Neuronal stem cell (in vitro differentiated cells): ENCODE results near the gene EIF3L.

ENCODE experiments used
- DNase-seq: peaks from one replicate; pipeline ENCODE4 v3.0.0-alpha.2; 2013; ENCODE audit warnings: low spot score
- H2AFZ ChIP-seq: one replicate; pipeline ENCODE4 v1.6.1; 2013; ENCODE audit warnings: mild to moderate bottlenecking, low read length, inconsistent platforms
- H2AK5ac ChIP-seq: 2 replicates; pipeline ENCODE4 v1.6.1; 2013; ENCODE audit warnings: low read depth, mild to moderate bottlenecking, inconsistent platforms, low read length, moderate library complexity, mixed read lengths
- H2BK120ac ChIP-seq: 2 replicates; pipeline ENCODE4 v1.6.1; 2013; ENCODE audit warnings: low read depth, mild to moderate bottlenecking, inconsistent platforms, low read length, moderate library complexity, mixed read lengths
- H2BK12ac ChIP-seq: one replicate; pipeline ENCODE4 v1.6.1; 2013; ENCODE audit warnings: low read length, inconsistent platforms
- H2BK15ac ChIP-seq: 2 replicates; pipeline ENCODE4 v1.6.1; 2013; ENCODE audit warnings: mild to moderate bottlenecking, low read length, inconsistent platforms, mixed read lengths
- H2BK5ac ChIP-seq: one replicate; pipeline ENCODE4 v1.6.1; 2013; ENCODE audit warnings: inconsistent platforms, mild to moderate bottlenecking, low read length, moderate library complexity
- H3K14ac ChIP-seq: one replicate; pipeline ENCODE4 v1.6.1; 2013; ENCODE audit warnings: low read length, inconsistent platforms
- H3K18ac ChIP-seq: 2 replicates; pipeline ENCODE4 v1.6.1; 2013; ENCODE audit warnings: low read length, inconsistent platforms
- H3K23ac ChIP-seq: 2 replicates; pipeline ENCODE4 v1.6.1; 2013; ENCODE audit warnings: low read depth, mild to moderate bottlenecking, mixed read lengths, low read length, inconsistent platforms; ENCODE audit not compliant: poor library complexity
- H3K27ac ChIP-seq: replicated peaks from 3 replicates; pipeline ENCODE4 v1.5.1; 2013; ENCODE audit warnings: low read length, inconsistent platforms
- H3K27me3 ChIP-seq, 3 experiments: 2 replicates each; pipeline ENCODE4 v1.6.1; 2013; ENCODE audit warnings: low read length in 3 of 3, mild to moderate bottlenecking in 2 of 3, inconsistent platforms in 1 of 3, low read depth in 1 of 3, mixed read lengths in 1 of 3, moderate library complexity in 1 of 3; ENCODE audit not compliant: control insufficient read depth in 3 of 3, insufficient read depth in 3 of 3
- H3K36me3 ChIP-seq, 2 donors: replicated peaks in 1 of 2; 2 replicates each; pipeline ENCODE4 v1.6.1; 2013; ENCODE audit warnings: low read length in 2 of 2; ENCODE audit not compliant: control insufficient read depth in 2 of 2, insufficient read depth in 2 of 2
- H3K4ac ChIP-seq: 2 replicates; pipeline ENCODE4 v1.6.1; 2013; ENCODE audit warnings: inconsistent platforms, mild to moderate bottlenecking, low read length, moderate library complexity
- H3K4me1 ChIP-seq, 2 donors: 1 replicate in 1 of 2; 2 replicates in 1 of 2; pipeline ENCODE4 v1.6.1; 2013; ENCODE audit warnings: low read length in 2 of 2, low read depth in 1 of 2; ENCODE audit not compliant: control insufficient read depth in 2 of 2, insufficient read depth in 1 of 2
- H3K4me2 ChIP-seq: one replicate; pipeline ENCODE4 v1.6.1; 2013; ENCODE audit warnings: mild to moderate bottlenecking, low read length, inconsistent platforms; ENCODE audit not compliant: insufficient read depth, poor library complexity, severe bottlenecking
- H3K4me3 ChIP-seq, 2 donors: 2 replicates each; pipeline ENCODE4 v1.5.1; 2013; ENCODE audit warnings: low read length in 2 of 2, mild to moderate bottlenecking in 2 of 2, inconsistent platforms in 1 of 2, moderate library complexity in 1 of 2
- H3K79me1 ChIP-seq: one replicate; pipeline ENCODE4 v1.6.1; 2013; ENCODE audit warnings: low read depth, mild to moderate bottlenecking, inconsistent platforms, low read length, moderate library complexity
- H3K9ac ChIP-seq: one replicate; pipeline ENCODE4 v1.6.1; 2013; ENCODE audit warnings: mild to moderate bottlenecking, low read depth, low read length, inconsistent platforms; ENCODE audit not compliant: poor library complexity
- H3K9me3 ChIP-seq, 2 donors: replicated peaks in 1 of 2; 2 replicates each; pipeline versions ENCODE3 to v1.6.1; 2013; ENCODE audit warnings: low read length in 2 of 2, mild to moderate bottlenecking in 2 of 2, inconsistent platforms in 1 of 2, low read depth in 1 of 2, mixed read lengths in 1 of 2, moderate library complexity in 1 of 2; ENCODE audit not compliant: control insufficient read depth in 2 of 2, insufficient read depth in 1 of 2
- H4K8ac ChIP-seq: one replicate; pipeline ENCODE4 v1.6.1; 2013; ENCODE audit warnings: low read depth, mild to moderate bottlenecking, inconsistent platforms, low read length, moderate library complexity
- H4K91ac ChIP-seq: one replicate; pipeline ENCODE4 v1.6.1; 2013; ENCODE audit warnings: low read length, low read depth, mild to moderate bottlenecking, inconsistent platforms; ENCODE audit not compliant: poor library complexity
- WGBS, 2 donors: extraction: QIAGEN DNeasy Blood & Tissue Kit; methylation state at CpG; one replicate each; pipeline ENCODE4 v1.1.7; 2013; ENCODE audit warnings: missing lambda C conversion rate in 2 of 2, mixed read lengths in 1 of 2; ENCODE audit not compliant: insufficient read length in 2 of 2, insufficient replicate concordance in 1 of 2; ENCODE audit errors: extremely low coverage in 2 of 2; 5-methylcytosine and 5-hydroxymethylcytosine counted together

Gene EIF3L

GRCh38 chr22:37891926-37892325 is 42.7 kb downstream of the EIF3L start:
- Histone ChIP-seq H3K14ac (no peak overlapping the region), H2AFZ (no peak overlapping the region), H3K4me2 (no peak overlapping the region), H2BK5ac (no peak overlapping the region), H4K91ac (no peak overlapping the region), H3K27me3 (no peaks in the 10 kb centered on the region), H2BK120ac (no peak overlapping the region), H2AK5ac (no peak overlapping the region), H2BK12ac (no peak overlapping the region), H3K4me1 (peaks cover 20 to 25% of the 10 kb centered on the region in 2 donors), H3K18ac (no peak overlapping the region), H3K4me3 (no peak overlapping the region), H3K4ac (no peak overlapping the region), H3K27ac (no peak overlapping the region), H2BK15ac (no peak overlapping the region), H3K9ac (no peak overlapping the region), H3K36me3 (peaks cover 21 to 56% of the 10 kb centered on the region in 2 donors), H3K9me3 (no peaks in the 10 kb centered on the region), H4K8ac (no peak overlapping the region), H3K23ac (no peak overlapping the region), H3K79me1 (no peaks in the 10 kb centered on the region)
- 100% methylated on average over 1 of the region's 3 CpGs; no CpG with 5 or more reads in 1 of the 2 donors for WGBS, 2 donors
- no peak for DNase-seq

DNA sequence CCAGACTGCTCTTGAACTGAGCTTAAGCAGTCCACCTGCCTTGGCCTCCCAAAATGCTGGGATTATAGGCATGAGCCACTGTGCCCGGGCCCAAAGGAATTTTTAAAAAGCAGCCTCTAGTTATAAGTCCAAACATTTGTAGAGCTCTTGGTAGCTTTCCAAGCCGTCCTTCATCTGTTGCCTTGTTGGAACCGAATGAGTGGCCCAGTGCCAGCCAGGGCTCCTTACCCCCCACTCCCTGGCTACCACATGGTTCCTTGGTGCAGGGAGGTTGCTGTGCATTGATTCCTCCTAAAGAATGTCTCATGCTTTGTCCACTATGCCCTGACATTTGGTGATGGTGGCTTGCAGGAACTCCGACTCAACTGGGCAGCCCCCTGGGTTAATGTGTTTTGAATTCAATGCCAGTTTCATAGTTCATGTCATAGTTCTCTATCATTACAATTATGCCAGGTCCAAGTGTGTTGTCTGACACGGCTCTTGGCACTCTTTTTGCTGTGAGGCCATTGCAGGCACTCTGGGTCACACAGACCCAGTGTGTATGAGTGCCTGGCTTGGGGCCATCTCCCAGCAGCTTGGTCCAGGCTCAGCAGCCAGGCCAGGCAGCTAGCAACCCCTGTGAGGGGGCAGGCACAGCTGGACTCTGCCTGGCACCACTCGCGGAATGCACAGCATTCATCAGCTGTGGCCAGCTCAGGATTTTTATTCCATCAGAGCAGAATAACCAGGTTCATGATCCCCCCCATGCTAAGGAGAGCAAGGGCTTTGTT is 43.5 kb downstream of the EIF3L start:
- H2BK5ac ChIP-seq: no peak overlapping the region
- H3K4me1 ChIP-seq: peaks cover 24 to 25% of the 10 kb centered on the region in 2 donors
- H2BK15ac ChIP-seq: no peak overlapping the region
- no peak overlapping the region for H4K91ac ChIP-seq
- no CpG with 5 or more reads among the region's 7 CpGs for WGBS, 2 donors
- no peak overlapping the region for H2AK5ac ChIP-seq
- no peak for DNase-seq
- peaks cover 19 to 49% of the 10 kb centered on the region in 2 donors for H3K36me3 ChIP-seq
- no peak overlapping the region for H2AFZ ChIP-seq
- H3K18ac ChIP-seq: peak overlapping the region; percentile 49
- H3K14ac ChIP-seq: no peak overlapping the region
- no peaks in the 10 kb centered on the region for H3K9me3 ChIP-seq
- H3K27me3 ChIP-seq: no peaks in the 10 kb centered on the region
- H3K27ac ChIP-seq: no peak overlapping the region
- no peak overlapping the region for H3K23ac ChIP-seq
- peak overlapping the region; percentile 27 for H3K9ac ChIP-seq
- peak overlapping the region; percentile 69 for H2BK12ac ChIP-seq
- H3K4me2 ChIP-seq: no peak overlapping the region
- no peak overlapping the region for H4K8ac ChIP-seq
- no peak overlapping the region for H3K4ac ChIP-seq
- H3K79me1 ChIP-seq: no peaks in the 10 kb centered on the region
- H3K4me3 ChIP-seq: no peak overlapping the region
- no peak overlapping the region for H2BK120ac ChIP-seq

GRCh38 chr22:37893583-37893983 is 44.4 kb downstream of the EIF3L start:
- H2BK5ac ChIP-seq: no peak overlapping the region
- H3K9ac ChIP-seq: no peak overlapping the region
- no peak overlapping the region for H4K91ac ChIP-seq
- no peak overlapping the region for H2BK120ac ChIP-seq
- H3K14ac ChIP-seq: no peak overlapping the region
- no peak overlapping the region for H2BK12ac ChIP-seq
- no peak overlapping the region for H3K4me2 ChIP-seq
- no peak overlapping the region for H3K4me3 ChIP-seq
- no peak for DNase-seq
- H3K79me1 ChIP-seq: no peaks in the 10 kb centered on the region
- H2BK15ac ChIP-seq: no peak overlapping the region
- no peak overlapping the region for H2AK5ac ChIP-seq
- peaks cover 13 to 42% of the 10 kb centered on the region in 2 donors for H3K36me3 ChIP-seq
- no peak overlapping the region for H2AFZ ChIP-seq
- no peak overlapping the region for H3K4ac ChIP-seq
- H3K4me1 ChIP-seq: peaks cover 23 to 29% of the 10 kb centered on the region in 2 donors
- no peak overlapping the region for H3K23ac ChIP-seq
- WGBS, 2 donors: no CpG with 5 or more reads among the region's 5 CpGs
- no peaks in the 10 kb centered on the region for H3K27me3 ChIP-seq
- peak overlapping the region; percentile 5 for H3K18ac ChIP-seq
- no peaks in the 10 kb centered on the region for H3K9me3 ChIP-seq
- H3K27ac ChIP-seq: no peak overlapping the region
- H4K8ac ChIP-seq: no peak overlapping the region

- Histone ChIP-seq H3K23ac (no peak overlapping the region), H2BK15ac (no peak overlapping the region), H4K91ac (peak overlapping the region; percentile 34), H2BK5ac (no peak overlapping the region), H3K4me3 (no peak overlapping the region), H2AFZ (no peak overlapping the region), H3K27ac (peak overlapping the region; percentile 80), H2BK120ac (peak overlapping the region; percentile 56), H3K4me1 (peaks cover 23 to 32% of the 10 kb centered on the region in 2 donors), H3K36me3 (peaks cover 3 to 27% of the 10 kb centered on the region in 2 donors), H2AK5ac (no peak overlapping the region), H3K4me2 (no peak overlapping the region), H3K14ac (no peak overlapping the region), H3K79me1 (no peaks in the 10 kb centered on the region), H3K4ac (no peak overlapping the region), H2BK12ac (no peak overlapping the region), H4K8ac (no peak overlapping the region), H3K27me3 (no peaks in the 10 kb centered on the region), H3K9ac (peak overlapping the region; percentile 3), H3K9me3 (no peaks in the 10 kb centered on the region), H3K18ac (peak overlapping the region; percentile 51)
- DNase-seq: peak; percentile 57
- no CpG with 5 or more reads among the region's 8 CpGs for WGBS, 2 donors
These were observed 45.9 kb downstream of the EIF3L start for GRCh38 chr22:37894939-37895670.
